ENCODE measurements around the gene TP53BP2. TPM values are rescaled to one million over a fixed set of nuclear protein-coding genes. Genes with fewer than 3 reads are reported as not detected.
"Not testable (repeated sequence)": the region's sequence is repeated elsewhere in the genome, so short reads cannot be mapped to it uniquely, and the experiment has no call there.

TP53BP2 gene
- total RNA-seq, 1 donor from 2014 or later: 46.6 TPM

GRCh38 chr1:223870617-223871574 is 25.1 kb upstream of the TP53BP2 start:
- DNase-seq (ENCODE audit: low read depth) (no peak), FAIRE-seq (no peak)
- H3K4me2 ChIP-seq (ENCODE audit: low read length): no peak overlapping the region
- H3K9me3 Mint-ChIP-seq (ENCODE audit: unreplicated experiment): peaks cover 10% of the 10 kb centered on the region
- no peak overlapping the region for H3K4me3 ChIP-seq (ENCODE audit: insufficient read depth, low read depth, low read length)
- H3K79me2 ChIP-seq (ENCODE audit: insufficient read depth, low read length): no peaks in the 10 kb centered on the region
- H2AFZ ChIP-seq (ENCODE audit: low read depth, low read length): no peak overlapping the region
- H3K27ac Mint-ChIP-seq (ENCODE audit: unreplicated experiment): no peak overlapping the region
- H3K4me1 ChIP-seq (ENCODE audit: insufficient read depth, low read length): no peaks in the 10 kb centered on the region
- H3K9ac ChIP-seq (ENCODE audit: low read length): no peak overlapping the region
- peaks cover 2% of the 10 kb centered on the region for H3K27me3 ChIP-seq (ENCODE audit: insufficient read depth, low read length)
- no peaks in the 10 kb centered on the region for H4K20me1 ChIP-seq (ENCODE audit: insufficient read depth, low read length)
- H3K9me3 ChIP-seq (ENCODE audit: insufficient read depth, low read depth, low read length): no peaks in the 10 kb centered on the region
- H3K36me3 ChIP-seq (ENCODE audit: insufficient read depth, low read length): no peaks in the 10 kb centered on the region
- H3K4me1 Mint-ChIP-seq (ENCODE audit: low read depth, unreplicated experiment): peaks cover 9% of the 10 kb centered on the region
- no peaks in the 10 kb centered on the region for H3K36me3 Mint-ChIP-seq (ENCODE audit: low read depth, unreplicated experiment)
- H3K4me3 Mint-ChIP-seq (ENCODE audit: unreplicated experiment): no peak overlapping the region
- no peak overlapping the region for H3K27ac ChIP-seq (ENCODE audit: low read depth, low read length)
- TF ChIP-seq CTCF (IDR thresholded peaks at IDR 0.05; ENCODE audit: insufficient read depth, low read depth, low read length) (no peak), EZH2 (IDR thresholded peaks at IDR 0.05; ENCODE audit: insufficient read depth, low read length) (no peak)
- H3K27me3 Mint-ChIP-seq (ENCODE audit: low read depth, unreplicated experiment): peaks cover 8% of the 10 kb centered on the region

DNA sequence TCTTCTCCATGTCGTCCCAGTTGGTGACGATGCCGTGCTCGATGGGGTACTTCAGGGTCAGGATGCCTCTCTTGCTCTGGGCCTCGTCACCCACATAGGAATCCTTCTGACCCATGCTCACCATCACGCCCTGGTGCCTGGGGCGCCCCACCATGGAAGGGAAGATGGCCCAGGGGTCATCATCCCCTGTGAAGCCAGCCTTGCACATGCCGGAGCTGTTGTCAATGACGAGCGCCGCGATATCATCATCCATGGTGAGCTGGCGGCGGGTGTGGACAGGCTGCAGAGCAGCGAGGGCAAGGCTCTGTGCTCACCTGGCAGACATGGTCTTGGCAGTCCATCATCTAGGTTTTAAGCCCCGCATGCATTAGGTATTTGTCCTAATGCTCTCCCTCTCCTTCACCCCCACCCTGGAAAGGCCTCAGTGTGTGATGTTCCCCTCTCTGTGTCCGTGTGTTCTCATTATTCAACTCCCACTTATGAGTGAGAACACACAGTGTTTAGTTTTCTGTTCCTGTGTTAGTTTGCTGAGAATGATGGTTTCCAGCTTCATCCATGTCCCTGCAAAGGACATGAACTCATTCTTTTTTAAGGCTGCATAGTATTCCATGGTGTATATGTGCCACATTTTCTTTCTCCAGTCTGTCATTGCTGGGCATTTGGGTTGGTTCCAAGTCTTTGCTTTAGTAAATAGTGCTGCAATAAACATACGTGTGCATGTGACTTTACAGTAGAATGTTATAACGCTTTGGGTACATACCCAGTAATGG is 19.0 kb upstream of the TP53BP2 start:
- not testable (repeated sequence) for H3K36me3 ChIP-seq (ENCODE audit: insufficient read depth, low read length); H3K9me3 ChIP-seq (ENCODE audit: insufficient read depth, low read depth, low read length); H3K27ac Mint-ChIP-seq (ENCODE audit: unreplicated experiment); H3K4me3 Mint-ChIP-seq (ENCODE audit: unreplicated experiment); H3K4me3 ChIP-seq (ENCODE audit: insufficient read depth, low read depth, low read length); H4K20me1 ChIP-seq (ENCODE audit: insufficient read depth, low read length); H3K4me2 ChIP-seq (ENCODE audit: low read length); H3K36me3 Mint-ChIP-seq (ENCODE audit: low read depth, unreplicated experiment); H3K27me3 ChIP-seq (ENCODE audit: insufficient read depth, low read length); FAIRE-seq; DNase-seq (ENCODE audit: low read depth); H3K79me2 ChIP-seq (ENCODE audit: insufficient read depth, low read length); H3K9ac ChIP-seq (ENCODE audit: low read length); H3K4me1 ChIP-seq (ENCODE audit: insufficient read depth, low read length); H3K27ac ChIP-seq (ENCODE audit: low read depth, low read length); H2AFZ ChIP-seq (ENCODE audit: low read depth, low read length); H3K4me1 Mint-ChIP-seq (ENCODE audit: low read depth, unreplicated experiment)
- Mint-ChIP-seq H3K9me3 (ENCODE audit: unreplicated experiment) (peaks cover 13% of the 10 kb centered on the region), H3K27me3 (ENCODE audit: low read depth, unreplicated experiment) (peaks cover 14% of the 10 kb centered on the region)

GRCh38 chr1:223864084-223864483 is 18.3 kb upstream of the TP53BP2 start:
- H3K4me1 ChIP-seq (ENCODE audit: insufficient read depth, low read length): no peaks in the 10 kb centered on the region
- H3K9me3 ChIP-seq (ENCODE audit: insufficient read depth, low read depth, low read length): no peaks in the 10 kb centered on the region
- DNase-seq (ENCODE audit: low read depth) (no peak), FAIRE-seq (no peak)
- no peaks in the 10 kb centered on the region for H3K36me3 ChIP-seq (ENCODE audit: insufficient read depth, low read length)
- no peak overlapping the region for H3K27ac ChIP-seq (ENCODE audit: low read depth, low read length)
- no peak overlapping the region for H3K4me2 ChIP-seq (ENCODE audit: low read length)
- no peak overlapping the region for H2AFZ ChIP-seq (ENCODE audit: low read depth, low read length)
- H3K9ac ChIP-seq (ENCODE audit: low read length): no peak overlapping the region
- TF ChIP-seq EZH2 (IDR thresholded peaks at IDR 0.05; ENCODE audit: insufficient read depth, low read length): no peak
- TF ChIP-seq CTCF (IDR thresholded peaks at IDR 0.05; ENCODE audit: insufficient read depth, low read depth, low read length): no peak
- no peaks in the 10 kb centered on the region for H3K36me3 Mint-ChIP-seq (ENCODE audit: low read depth, unreplicated experiment)
- H3K27me3 Mint-ChIP-seq (ENCODE audit: low read depth, unreplicated experiment): peaks cover 16% of the 10 kb centered on the region
- H4K20me1 ChIP-seq (ENCODE audit: insufficient read depth, low read length): no peaks in the 10 kb centered on the region
- no peaks in the 10 kb centered on the region for H3K4me1 Mint-ChIP-seq (ENCODE audit: low read depth, unreplicated experiment)
- no peaks in the 10 kb centered on the region for H3K79me2 ChIP-seq (ENCODE audit: insufficient read depth, low read length)
- H3K27ac Mint-ChIP-seq (ENCODE audit: unreplicated experiment): no peak overlapping the region
- peaks cover 4% of the 10 kb centered on the region for H3K27me3 ChIP-seq (ENCODE audit: insufficient read depth, low read length)
- H3K9me3 Mint-ChIP-seq (ENCODE audit: unreplicated experiment): peaks cover 13% of the 10 kb centered on the region
- H3K4me3 ChIP-seq (ENCODE audit: insufficient read depth, low read depth, low read length): no peak overlapping the region
- H3K4me3 Mint-ChIP-seq (ENCODE audit: unreplicated experiment): no peak overlapping the region

All from astrocyte (in vitro differentiated cells and primary cell).